ENCODE data around the gene PAPSS2. TPM values are rescaled to one million over a fixed set of nuclear protein-coding genes. Genes with fewer than 3 reads are reported as not detected.
A peak's percentile ranks its signal among the peaks of the same experiment; 100 is the strongest.
"Not testable (repeated sequence)": the region's sequence is repeated elsewhere in the genome, so short reads cannot be mapped to it uniquely, and the experiment has no call there.

The PAPSS2 gene
- total RNA-seq, 2 donors from 2014 or later = 20.4 to 22.1 TPM

DNA sequence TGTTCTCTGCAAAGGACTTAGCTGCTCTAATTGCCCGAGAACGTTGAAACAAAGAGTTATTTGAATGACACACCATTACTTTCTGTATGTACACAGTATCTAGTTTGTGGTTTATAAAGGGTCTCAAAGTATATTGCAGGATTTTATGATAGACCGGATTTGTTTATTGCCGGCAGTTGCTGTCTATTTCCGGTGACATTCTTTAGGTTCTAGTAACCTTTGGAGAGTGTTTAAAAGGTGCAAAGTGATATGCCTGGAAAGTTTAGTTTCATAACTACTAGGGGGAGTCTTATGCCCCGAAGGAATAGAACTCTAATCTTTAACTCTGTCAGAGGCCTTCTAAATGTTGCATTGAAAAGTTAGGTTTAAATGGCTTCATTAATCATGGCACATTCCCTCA is 63.8 kb downstream of the PAPSS2 start:
- H3K27me3 ChIP-seq (replicated peaks; ENCODE audit: insufficient read depth) = no peaks in the 10 kb centered on the region
- H3K9me3 ChIP-seq = no peaks in the 10 kb centered on the region
- peaks cover 3% of the 10 kb centered on the region for H3K36me3 ChIP-seq
- TF ChIP-seq, protein P1, sequence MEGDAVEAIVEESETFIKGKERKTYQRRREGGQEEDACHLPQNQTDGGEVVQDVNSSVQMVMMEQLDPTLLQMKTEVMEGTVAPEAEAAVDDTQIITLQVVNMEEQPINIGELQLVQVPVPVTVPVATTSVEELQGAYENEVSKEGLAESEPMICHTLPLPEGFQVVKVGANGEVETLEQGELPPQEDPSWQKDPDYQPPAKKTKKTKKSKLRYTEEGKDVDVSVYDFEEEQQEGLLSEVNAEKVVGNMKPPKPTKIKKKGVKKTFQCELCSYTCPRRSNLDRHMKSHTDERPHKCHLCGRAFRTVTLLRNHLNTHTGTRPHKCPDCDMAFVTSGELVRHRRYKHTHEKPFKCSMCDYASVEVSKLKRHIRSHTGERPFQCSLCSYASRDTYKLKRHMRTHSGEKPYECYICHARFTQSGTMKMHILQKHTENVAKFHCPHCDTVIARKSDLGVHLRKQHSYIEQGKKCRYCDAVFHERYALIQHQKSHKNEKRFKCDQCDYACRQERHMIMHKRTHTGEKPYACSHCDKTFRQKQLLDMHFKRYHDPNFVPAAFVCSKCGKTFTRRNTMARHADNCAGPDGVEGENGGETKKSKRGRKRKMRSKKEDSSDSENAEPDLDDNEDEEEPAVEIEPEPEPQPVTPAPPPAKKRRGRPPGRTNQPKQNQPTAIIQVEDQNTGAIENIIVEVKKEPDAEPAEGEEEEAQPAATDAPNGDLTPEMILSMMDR (IDR thresholded peaks at IDR 0.05) = no peak
- H3K27ac ChIP-seq = no peak overlapping the region
- no peak for DNase-seq (ENCODE audit: low spot score)
- H3K4me1 ChIP-seq (ENCODE audit: control insufficient read depth in 1 of 2, low read depth in 2 of 2) = no peaks in the 10 kb centered on the region
- no peak for ATAC-seq (ENCODE audit: insufficient number of reproducible peaks, low FRiP score, low read depth)
- H3K4me3 ChIP-seq = no peak overlapping the region

DNA sequence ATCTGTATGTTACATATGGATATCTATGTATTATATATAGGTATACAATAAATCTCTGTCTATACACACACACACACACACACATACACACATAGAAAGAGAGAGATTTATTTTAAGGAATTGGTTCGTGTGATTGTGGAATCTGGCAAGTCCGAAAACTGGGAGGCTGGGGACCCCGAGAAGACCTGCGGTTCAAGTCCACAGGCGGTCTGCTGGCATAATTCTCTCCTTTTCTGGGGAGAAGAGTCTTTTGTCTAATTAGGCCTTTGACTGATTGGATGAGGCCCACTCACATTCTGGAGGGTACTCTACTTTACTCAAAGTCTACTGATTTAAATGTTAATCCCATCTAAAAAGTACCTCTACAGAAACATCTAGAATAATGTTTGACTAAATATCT is 65.1 kb downstream of the PAPSS2 start:
- DNase-seq (ENCODE audit: low spot score) = no peak

DNA sequence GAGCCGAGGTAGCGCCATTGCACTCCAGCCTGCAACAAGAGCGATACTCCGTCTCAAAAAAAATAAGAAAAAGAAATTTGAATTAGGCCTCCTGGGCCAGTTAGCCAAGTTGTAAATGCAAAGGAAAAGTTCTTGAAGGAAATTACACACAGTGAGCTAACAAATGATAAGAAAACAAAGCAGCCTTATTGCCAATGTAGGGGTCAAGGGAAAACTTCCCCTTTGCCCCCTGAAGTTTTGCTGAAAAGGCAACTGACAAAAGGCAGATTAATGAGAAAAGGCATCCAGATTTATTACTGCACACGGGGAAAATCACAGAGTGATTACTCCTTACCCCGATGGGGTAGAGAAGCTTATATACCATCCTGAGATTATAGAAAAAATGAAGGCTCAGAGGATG is 70.3 kb downstream of the PAPSS2 start:
- H3K4me3 ChIP-seq = no peak overlapping the region
- TF ChIP-seq, protein P1 (IDR thresholded peaks at IDR 0.05) = no peak
- H3K36me3 ChIP-seq = no peaks in the 10 kb centered on the region
- no peaks in the 10 kb centered on the region for H3K9me3 ChIP-seq
- peaks cover 0 to 4% of the 10 kb centered on the region in 2 donors for H3K4me1 ChIP-seq (ENCODE audit: control insufficient read depth in 1 of 2, low read depth in 2 of 2)
- no peaks in the 10 kb centered on the region for H3K27me3 ChIP-seq (replicated peaks; ENCODE audit: insufficient read depth)
- no peak overlapping the region for H3K27ac ChIP-seq
- DNase-seq (ENCODE audit: low spot score) = no peak
- no peak for ATAC-seq (ENCODE audit: insufficient number of reproducible peaks, low FRiP score, low read depth)

More for the DNA sequence above, 65.1 kb downstream of the PAPSS2 start:
- TF ChIP-seq, protein P1 (IDR thresholded peaks at IDR 0.05) = no peak
- Histone ChIP-seq H3K4me1 (ENCODE audit: control insufficient read depth in 1 of 2, low read depth in 2 of 2) (no peaks in the 10 kb centered on the region), H3K9me3 (no peaks in the 10 kb centered on the region), H3K36me3 (peaks cover 3% of the 10 kb centered on the region), H3K27me3 (replicated peaks; ENCODE audit: insufficient read depth) (no peaks in the 10 kb centered on the region), H3K4me3 (no peak overlapping the region), H3K27ac (no peak overlapping the region)
- ATAC-seq (ENCODE audit: insufficient number of reproducible peaks, low FRiP score, low read depth) = no peak

DNA sequence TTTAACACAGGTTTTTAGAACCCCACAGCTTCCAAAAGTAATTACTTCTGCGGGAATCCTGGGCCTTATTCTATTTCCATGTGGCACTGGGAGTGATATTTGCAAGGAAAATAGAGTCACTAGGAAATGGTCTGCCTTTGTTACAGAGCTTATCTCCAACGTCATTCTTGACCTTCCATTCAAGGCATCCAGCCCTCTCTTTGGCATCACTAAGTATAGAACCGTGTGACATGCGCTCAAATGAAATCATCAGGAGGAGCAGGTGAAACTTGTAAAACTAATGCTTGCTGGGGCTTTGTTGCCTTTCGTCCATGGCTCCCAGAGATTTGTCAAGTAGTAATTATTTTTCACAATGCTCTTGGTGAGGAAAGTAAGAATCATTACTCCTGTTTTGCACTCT is 73.4 kb downstream of the PAPSS2 start:
- ATAC-seq (ENCODE audit: insufficient number of reproducible peaks, low FRiP score, low read depth) = no peak

DNA sequence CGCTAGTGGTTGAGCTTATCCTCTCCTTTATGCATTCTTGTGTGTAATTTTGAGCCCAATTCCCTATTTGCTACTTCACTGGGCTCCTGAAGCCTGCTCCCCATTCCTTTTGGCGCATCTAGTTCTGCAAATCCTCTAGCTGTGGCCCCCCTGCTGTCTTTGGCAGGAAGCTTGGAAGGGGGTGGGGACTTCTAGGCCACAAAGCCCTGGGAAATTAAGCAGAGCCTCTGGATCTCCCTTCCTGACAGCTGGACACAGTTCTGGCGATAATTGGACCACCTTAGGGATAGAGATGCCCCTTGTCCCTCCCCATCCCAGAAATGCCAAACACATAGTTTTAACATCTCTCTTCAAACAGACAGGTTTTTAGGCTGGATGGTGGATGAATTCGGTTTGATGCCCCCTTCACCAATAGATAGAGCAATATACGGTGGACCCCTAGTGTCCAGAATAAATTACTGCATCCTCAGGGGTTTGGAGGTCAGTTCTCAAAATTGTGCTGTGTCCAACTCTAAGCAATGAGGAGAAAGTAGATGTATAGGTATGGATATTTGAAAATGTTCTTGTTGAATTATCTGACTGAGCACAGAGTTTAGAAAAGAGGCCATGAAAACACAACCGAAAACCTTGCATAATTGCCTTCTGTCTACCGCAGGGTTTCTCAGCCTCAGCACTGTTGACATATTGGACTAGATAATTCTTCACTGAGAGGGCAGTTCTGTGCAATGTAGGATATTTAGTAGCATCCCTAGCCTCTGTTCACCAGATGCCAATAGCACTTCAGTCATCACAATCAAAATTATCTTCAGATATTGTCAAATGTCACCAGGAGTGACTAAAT is 75.5 kb downstream of the PAPSS2 start:
- Histone ChIP-seq H3K36me3 (no peaks in the 10 kb centered on the region), H3K9me3 (no peaks in the 10 kb centered on the region), H3K4me3 (no peak overlapping the region), H3K4me1 (ENCODE audit: control insufficient read depth in 1 of 2, low read depth in 2 of 2) (peaks cover 0 to 6% of the 10 kb centered on the region in 2 donors), H3K27ac (no peak overlapping the region), H3K27me3 (replicated peaks; ENCODE audit: insufficient read depth) (no peaks in the 10 kb centered on the region)
- ATAC-seq (ENCODE audit: insufficient number of reproducible peaks, low FRiP score, low read depth) (peak; percentile 51), DNase-seq (ENCODE audit: low spot score) (no peak)
- TF ChIP-seq, protein P1 (IDR thresholded peaks at IDR 0.05) = peak; percentile 81

More for the DNA sequence above, 73.4 kb downstream of the PAPSS2 start:
- TF ChIP-seq, protein P1 (IDR thresholded peaks at IDR 0.05) = no peak
- Histone ChIP-seq H3K9me3 (no peaks in the 10 kb centered on the region), H3K36me3 (no peaks in the 10 kb centered on the region), H3K27me3 (replicated peaks; ENCODE audit: insufficient read depth) (no peaks in the 10 kb centered on the region), H3K27ac (no peak overlapping the region), H3K4me3 (no peak overlapping the region), H3K4me1 (ENCODE audit: control insufficient read depth in 1 of 2, low read depth in 2 of 2) (peaks cover 0 to 6% of the 10 kb centered on the region in 2 donors)
- DNase-seq (ENCODE audit: low spot score) = no peak

DNA sequence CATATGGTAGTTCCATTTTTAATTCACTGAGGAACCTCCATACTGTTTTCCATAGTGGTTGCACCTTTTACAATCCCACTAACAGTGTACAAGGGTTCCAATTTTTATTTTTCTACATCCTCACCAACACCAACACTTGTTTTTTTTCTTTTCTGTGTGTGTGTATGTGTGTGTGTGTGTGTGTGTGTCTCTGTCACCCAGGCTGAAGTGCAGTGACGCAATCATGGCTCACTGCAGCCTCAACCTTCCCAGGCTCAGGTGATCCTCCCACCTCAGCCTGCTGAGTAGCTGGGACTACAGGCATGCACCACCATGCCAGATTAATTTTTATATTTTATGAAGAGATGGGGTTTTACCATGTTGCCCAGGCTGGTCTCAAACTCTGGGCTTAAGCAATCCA is 78.6 kb downstream of the PAPSS2 start:
- H3K4me1 ChIP-seq (ENCODE audit: control insufficient read depth in 1 of 2, low read depth in 2 of 2); H3K4me3 ChIP-seq; H3K9me3 ChIP-seq; H3K36me3 ChIP-seq; H3K27me3 ChIP-seq (replicated peaks; ENCODE audit: insufficient read depth); ATAC-seq (ENCODE audit: insufficient number of reproducible peaks, low FRiP score, low read depth); H3K27ac ChIP-seq; DNase-seq (ENCODE audit: low spot score): not testable (repeated sequence)

All from thoracic aorta (tissue), 2 donors.